ENCODE data around the gene GPC6.

DNA sequence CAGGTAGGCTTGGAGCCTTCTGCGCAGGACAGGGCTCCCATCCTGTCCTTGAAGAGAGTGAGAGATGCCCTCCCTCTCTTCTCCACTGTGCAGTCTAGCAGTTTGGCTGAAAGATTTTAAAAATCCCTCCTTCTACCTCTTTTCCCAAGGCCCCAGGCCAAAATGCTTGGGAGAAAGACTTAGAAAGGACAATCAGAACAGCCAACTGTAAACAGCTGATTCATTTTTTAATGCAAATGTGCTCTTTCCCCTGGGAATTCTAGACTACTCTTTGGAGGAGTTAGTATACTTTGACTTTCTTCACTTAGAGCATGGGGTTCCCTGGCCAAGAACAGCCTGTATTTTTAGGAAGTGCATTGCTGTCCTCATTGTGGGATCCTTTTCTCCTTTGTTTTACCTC, 398.9 kb downstream of the GPC6 start:
- TF ChIP-seq, protein P1, sequence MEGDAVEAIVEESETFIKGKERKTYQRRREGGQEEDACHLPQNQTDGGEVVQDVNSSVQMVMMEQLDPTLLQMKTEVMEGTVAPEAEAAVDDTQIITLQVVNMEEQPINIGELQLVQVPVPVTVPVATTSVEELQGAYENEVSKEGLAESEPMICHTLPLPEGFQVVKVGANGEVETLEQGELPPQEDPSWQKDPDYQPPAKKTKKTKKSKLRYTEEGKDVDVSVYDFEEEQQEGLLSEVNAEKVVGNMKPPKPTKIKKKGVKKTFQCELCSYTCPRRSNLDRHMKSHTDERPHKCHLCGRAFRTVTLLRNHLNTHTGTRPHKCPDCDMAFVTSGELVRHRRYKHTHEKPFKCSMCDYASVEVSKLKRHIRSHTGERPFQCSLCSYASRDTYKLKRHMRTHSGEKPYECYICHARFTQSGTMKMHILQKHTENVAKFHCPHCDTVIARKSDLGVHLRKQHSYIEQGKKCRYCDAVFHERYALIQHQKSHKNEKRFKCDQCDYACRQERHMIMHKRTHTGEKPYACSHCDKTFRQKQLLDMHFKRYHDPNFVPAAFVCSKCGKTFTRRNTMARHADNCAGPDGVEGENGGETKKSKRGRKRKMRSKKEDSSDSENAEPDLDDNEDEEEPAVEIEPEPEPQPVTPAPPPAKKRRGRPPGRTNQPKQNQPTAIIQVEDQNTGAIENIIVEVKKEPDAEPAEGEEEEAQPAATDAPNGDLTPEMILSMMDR (IDR thresholded peaks at IDR 0.05) = no peak
- TF ChIP-seq EZH2phosphoT487 (IDR thresholded peaks at IDR 0.05) (no peak), EZH2 (IDR thresholded peaks at IDR 0.05) (no peak)

Data from neural progenitor cell (in vitro differentiated cells).